A549 (cell line): ENCODE data around the gene TRA2B. TPM values are rescaled to one million over a fixed set of nuclear protein-coding genes. Genes with fewer than 3 reads are reported as not detected.

Experiments
- ATAC-seq, 2 experiments: fragments of 200-7000 bp in 1 of 2; fragments of >200 bp in 1 of 2; cut with Nextera tagmentation in 1 of 2; cut with Tn5 transposase in 1 of 2; 3 replicates each; pipeline versions ENCODE4 v1.8.0 to v1.9.1; 2018 to 2020; ENCODE audit warnings: mild to moderate bottlenecking in 1 of 2, moderate library complexity in 1 of 2
- CTCF ChIA-PET: fragments of 300-600 bp; sonication (Branson Sonifier 250); formaldehyde crosslinking; extraction: SDS; loops from one replicate; lab custom pipeline; 2021; ENCODE audit warnings: antibody characterized with exemption, inconsistent platforms; lab: Yijun Ruan, JAX
- POLR2A ChIA-PET: fragments of 350-600 bp; formaldehyde crosslinking; extraction: SDS; loops from one replicate; lab custom pipeline; 2021; ENCODE audit warnings: antibody characterized with exemption, inconsistent platforms; lab: Yijun Ruan, JAX
- DNase-seq, 2 experiments: peaks; one replicate each; pipeline versions ENCODE4 v3.0.0 to v3.0.0-alpha.2; 2011 to 2016; ENCODE audit warnings: low read depth in 1 of 2, low spot score in 1 of 2
- FAIRE-seq: peaks from 2 replicates; lab custom pipeline; 2011; peaks lifted over from hg19 to GRCh38; lab: Jason Lieb, UNC
- H3K27ac ChIP-seq, 2 experiments: fragments of >200 bp; sonication (Bioruptor Twin); formaldehyde crosslinking; 3 replicates each; pipeline ENCODE4 v1.5.1; 2016 to 2017
- H3K4me1 ChIP-seq: fragments of >200 bp; sonication (Bioruptor Twin); formaldehyde crosslinking; 3 replicates; pipeline ENCODE4 v1.6.1; 2016
- H3K4me2 ChIP-seq: fragments of >200 bp; sonication (Bioruptor Twin); formaldehyde crosslinking; 3 replicates; pipeline ENCODE4 v1.6.1; 2016
- H3K4me3 ChIP-seq: fragments of >200 bp; sonication (Bioruptor Twin); formaldehyde crosslinking; 3 replicates; pipeline ENCODE4 v1.5.1; 2016
- H3K9me3 ChIP-seq: fragments of >200 bp; sonication (Bioruptor Twin); formaldehyde crosslinking; 3 replicates; pipeline ENCODE4 v1.6.1; 2016
- CBX2 ChIP-seq: fragments of 200-600 bp; sonication (generic); IDR thresholded peaks from 2 replicates; pipeline ENCODE4 v1.6.1; 2016; ENCODE audit warnings: low read depth, mild to moderate bottlenecking, borderline replicate concordance
- CBX8 ChIP-seq: fragments of 200-600 bp; sonication (generic); IDR thresholded peaks from 2 replicates; pipeline ENCODE4 v1.6.1; 2016
- EHF ChIP-seq: fragments of 250-450 bp; sonication (Bioruptor Pico); IDR thresholded peaks from 2 replicates; pipeline ENCODE4 v1.5.0; 2020; ENCODE audit warnings: mild to moderate bottlenecking
- EHMT2 ChIP-seq: fragments of 200-600 bp; sonication (generic); IDR thresholded peaks from 2 replicates; pipeline ENCODE4 v1.6.1; 2016; ENCODE audit warnings: antibody characterized with exemption, low read depth, mild to moderate bottlenecking, moderate library complexity
- FOSB ChIP-seq: fragments of 250-450 bp; sonication (Bioruptor Pico); IDR thresholded peaks from 2 replicates; pipeline ENCODE4 v1.5.0; 2020; ENCODE audit warnings: mild to moderate bottlenecking, moderate library complexity
- FOXS1 ChIP-seq: fragments of 250-450 bp; sonication (Bioruptor Pico); IDR thresholded peaks from 2 replicates; pipeline ENCODE4 v1.5.0; 2020; ENCODE audit warnings: mild to moderate bottlenecking, moderate library complexity
- HEYL ChIP-seq: fragments of 250-450 bp; sonication (Bioruptor Pico); IDR thresholded peaks from 2 replicates; pipeline ENCODE4 v1.8.0; 2021; ENCODE audit warnings: mild to moderate bottlenecking, moderate library complexity
- HOXA7 ChIP-seq: fragments of 250-450 bp; sonication (Bioruptor Pico); IDR thresholded peaks from 2 replicates; pipeline ENCODE4 v1.5.0; 2020; ENCODE audit warnings: mild to moderate bottlenecking, moderate library complexity
- MAZ ChIP-seq: fragments of 150-350 bp; IDR thresholded peaks from 2 replicates; pipeline ENCODE4 v1.6.1; 2014; ENCODE audit warnings: antibody characterized with exemption, low read depth, low read length, borderline replicate concordance
- NFE2L2 ChIP-seq: fragments of 150-350 bp; conservative IDR thresholded peaks from 2 replicates; pipeline ENCODE4 v1.6.1; 2014; ENCODE audit warnings: low read length
- NPAS2 ChIP-seq: fragments of 250-450 bp; sonication (Bioruptor Pico); IDR thresholded peaks from 2 replicates; pipeline ENCODE4 v1.8.0; 2022; ENCODE audit warnings: mild to moderate bottlenecking, moderate library complexity, borderline replicate concordance
- PHF8 ChIP-seq: fragments of 200-600 bp; sonication (generic); IDR thresholded peaks from 2 replicates; pipeline ENCODE4 v1.6.1; 2016; ENCODE audit warnings: low read depth, mild to moderate bottlenecking, antibody characterized with exemption, moderate library complexity, borderline replicate concordance
- POLR2AphosphoS2 ChIP-seq: conservative IDR thresholded peaks from 2 replicates; pipeline ENCODE4 v1.6.1; 2012; ENCODE audit warnings: low read length, improper control_type of control experiment, inconsistent platforms
- SREBF2 ChIP-seq: fragments of 450-650 bp; IDR thresholded peaks from 2 replicates; pipeline ENCODE4 v1.6.1; 2014; ENCODE audit warnings: mild to moderate bottlenecking, moderate library complexity
- TFCP2L1 ChIP-seq: fragments of 250-450 bp; sonication (Bioruptor Pico); IDR thresholded peaks from 2 replicates; pipeline ENCODE4 v1.5.0; 2021; ENCODE audit warnings: mild to moderate bottlenecking
- ZFP36 ChIP-seq: fragments of 450-650 bp; IDR thresholded peaks from 2 replicates; pipeline ENCODE4 v1.6.1; 2014; ENCODE audit warnings: borderline replicate concordance; ENCODE audit not compliant: partially characterized antibody
- ZSCAN20 ChIP-seq: fragments of 250-450 bp; sonication (Bioruptor Pico); IDR thresholded peaks from 2 replicates; pipeline ENCODE4 v1.8.0; 2022; ENCODE audit warnings: mild to moderate bottlenecking, moderate library complexity
- WGBS: methylation state at CpG from one replicate; pipeline ENCODE4 v1.1.6; 2017; ENCODE audit errors: missing lambda C conversion rate; 5-methylcytosine and 5-hydroxymethylcytosine counted together
- polyA plus RNA-seq, 4 experiments: library from polyadenylated mRNA; depleted of rRNA in 3 of 4; stranded (reverse); fragments of >200 nt; fragmentation: RNase III in 1 of 4; extraction: RNeasy Plus Mini Kit Qiagen cat#74134 plus additional on column Dnase treatment in 1 of 4; gene quantifications; 2 replicates in 3 of 4; 3 replicates in 1 of 4; pipeline ENCODE4 v1.2.3, GENCODE V29; 2011 to 2017
- TF ChIP-seq, protein P1 (sequence below): fragments of 250-450 bp; sonication (Bioruptor Pico); IDR thresholded peaks from 2 replicates; pipeline ENCODE4 v1.5.0; 2020; ENCODE audit warnings: low read depth, mild to moderate bottlenecking, moderate library complexity
- TF ChIP-seq, protein P2 (sequence below): IDR thresholded peaks from 2 replicates; pipeline ENCODE4 v1.6.1; 2012
- TF ChIP-seq, protein P3 (sequence below): fragments of 250-450 bp; sonication (Bioruptor Pico); IDR thresholded peaks from 2 replicates; pipeline ENCODE4 v1.5.0; 2021; ENCODE audit warnings: mild to moderate bottlenecking, moderate library complexity, borderline replicate concordance
- TF ChIP-seq, protein P4 (sequence below): fragments of >200 bp; sonication (Bioruptor Twin); formaldehyde crosslinking; IDR thresholded peaks from 3 replicates; pipeline ENCODE4 v1.6.1; 2016
- TF ChIP-seq, protein P5 (sequence below): fragments of 450-650 bp; IDR thresholded peaks from 2 replicates; pipeline ENCODE4 v1.6.1; 2014; ENCODE audit warnings: antibody characterized with exemption
- TF ChIP-seq, protein P6 (sequence below): fragments of 200-600 bp; sonication (generic); IDR thresholded peaks from 2 replicates; pipeline ENCODE4 v1.6.1; 2016; ENCODE audit warnings: antibody characterized with exemption, mild to moderate bottlenecking, moderate library complexity

Gene TRA2B
- polyA plus RNA-seq, 2 of the 4 experiments (the other 2 are of a cell fraction) = 193 to 273 TPM

DNA sequence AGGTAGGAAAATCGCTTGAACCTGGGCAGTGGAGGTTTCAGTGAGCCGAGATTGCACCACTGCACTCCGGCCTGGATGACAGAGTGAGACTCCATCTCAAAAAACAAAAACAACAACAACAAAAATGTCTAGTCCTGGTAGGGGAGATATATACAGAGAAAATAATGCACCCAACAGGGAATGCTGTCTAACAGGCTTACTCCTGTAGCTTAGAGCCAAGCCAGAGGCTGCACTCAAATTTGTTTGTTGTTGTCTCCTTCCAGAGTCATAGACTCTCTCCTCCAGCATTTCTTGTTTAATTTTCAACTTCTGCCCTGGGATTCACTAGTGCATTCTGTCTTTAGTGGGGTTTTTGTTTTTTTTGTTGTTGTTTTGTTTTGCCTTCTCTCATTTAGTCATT, 4.6 kb upstream of the TRA2B start:
- ATAC-seq (no peak), DNase-seq (no peak), FAIRE-seq (no peak)
- CTCF ChIA-PET = interaction anchor here (1.3 to 3.0 kb wide), 8 partner anchors 8 to 840 kb away, joined by 3 to 158 read pairs (median 4); partner anchors contain the start of genes EIF4A2 and SENP2
- 88% methylated on average over 3 of the region's 3 CpGs for WGBS
- POLR2A ChIA-PET = no interaction called here
- no peak for TF ChIP-seq FOXS1 (CRISPR knock-in tag)
- TF ChIP-seq, protein P1, sequence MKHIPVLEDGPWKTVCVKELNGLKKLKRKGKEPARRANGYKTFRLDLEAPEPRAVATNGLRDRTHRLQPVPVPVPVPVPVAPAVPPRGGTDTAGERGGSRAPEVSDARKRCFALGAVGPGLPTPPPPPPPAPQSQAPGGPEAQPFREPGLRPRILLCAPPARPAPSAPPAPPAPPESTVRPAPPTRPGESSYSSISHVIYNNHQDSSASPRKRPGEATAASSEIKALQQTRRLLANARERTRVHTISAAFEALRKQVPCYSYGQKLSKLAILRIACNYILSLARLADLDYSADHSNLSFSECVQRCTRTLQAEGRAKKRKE (CRISPR knock-in tag) = no peak
- TF ChIP-seq, protein P2, sequence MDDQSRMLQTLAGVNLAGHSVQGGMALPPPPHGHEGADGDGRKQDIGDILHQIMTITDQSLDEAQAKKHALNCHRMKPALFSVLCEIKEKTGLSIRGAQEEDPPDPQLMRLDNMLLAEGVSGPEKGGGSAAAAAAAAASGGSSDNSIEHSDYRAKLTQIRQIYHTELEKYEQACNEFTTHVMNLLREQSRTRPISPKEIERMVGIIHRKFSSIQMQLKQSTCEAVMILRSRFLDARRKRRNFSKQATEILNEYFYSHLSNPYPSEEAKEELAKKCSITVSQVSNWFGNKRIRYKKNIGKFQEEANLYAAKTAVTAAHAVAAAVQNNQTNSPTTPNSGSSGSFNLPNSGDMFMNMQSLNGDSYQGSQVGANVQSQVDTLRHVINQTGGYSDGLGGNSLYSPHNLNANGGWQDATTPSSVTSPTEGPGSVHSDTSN = no peak
- no peak for TF ChIP-seq CBX2
- no peak for TF ChIP-seq EHF (CRISPR knock-in tag)
- TF ChIP-seq CBX8 = no peak
- TF ChIP-seq HEYL (CRISPR knock-in tag) = no peak
- no peak for TF ChIP-seq EHMT2
- TF ChIP-seq HOXA7 = no peak
- TF ChIP-seq NFE2L2 = no peak
- no peak for TF ChIP-seq POLR2AphosphoS2
- no peak for TF ChIP-seq NPAS2
- TF ChIP-seq ZFP36 = no peak
- no peak for TF ChIP-seq PHF8
- TF ChIP-seq, protein P3, sequence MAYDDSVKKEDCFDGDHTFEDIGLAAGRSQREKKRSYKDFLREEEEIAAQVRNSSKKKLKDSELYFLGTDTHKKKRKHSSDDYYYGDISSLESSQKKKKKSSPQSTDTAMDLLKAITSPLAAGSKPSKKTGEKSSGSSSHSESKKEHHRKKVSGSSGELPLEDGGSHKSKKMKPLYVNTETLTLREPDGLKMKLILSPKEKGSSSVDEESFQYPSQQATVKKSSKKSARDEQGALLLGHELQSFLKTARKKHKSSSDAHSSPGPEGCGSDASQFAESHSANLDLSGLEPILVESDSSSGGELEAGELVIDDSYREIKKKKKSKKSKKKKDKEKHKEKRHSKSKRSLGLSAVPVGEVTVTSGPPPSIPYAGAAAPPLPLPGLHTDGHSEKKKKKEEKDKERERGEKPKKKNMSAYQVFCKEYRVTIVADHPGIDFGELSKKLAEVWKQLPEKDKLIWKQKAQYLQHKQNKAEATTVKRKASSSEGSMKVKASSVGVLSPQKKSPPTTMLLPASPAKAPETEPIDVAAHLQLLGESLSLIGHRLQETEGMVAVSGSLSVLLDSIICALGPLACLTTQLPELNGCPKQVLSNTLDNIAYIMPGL (CRISPR knock-in tag) = no peak
- TF ChIP-seq, protein P4, sequence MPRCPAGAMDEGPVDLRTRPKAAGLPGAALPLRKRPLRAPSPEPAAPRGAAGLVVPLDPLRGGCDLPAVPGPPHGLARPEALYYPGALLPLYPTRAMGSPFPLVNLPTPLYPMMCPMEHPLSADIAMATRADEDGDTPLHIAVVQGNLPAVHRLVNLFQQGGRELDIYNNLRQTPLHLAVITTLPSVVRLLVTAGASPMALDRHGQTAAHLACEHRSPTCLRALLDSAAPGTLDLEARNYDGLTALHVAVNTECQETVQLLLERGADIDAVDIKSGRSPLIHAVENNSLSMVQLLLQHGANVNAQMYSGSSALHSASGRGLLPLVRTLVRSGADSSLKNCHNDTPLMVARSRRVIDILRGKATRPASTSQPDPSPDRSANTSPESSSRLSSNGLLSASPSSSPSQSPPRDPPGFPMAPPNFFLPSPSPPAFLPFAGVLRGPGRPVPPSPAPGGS = no peak
- no peak for TF ChIP-seq FOSB
- TF ChIP-seq, protein P5, sequence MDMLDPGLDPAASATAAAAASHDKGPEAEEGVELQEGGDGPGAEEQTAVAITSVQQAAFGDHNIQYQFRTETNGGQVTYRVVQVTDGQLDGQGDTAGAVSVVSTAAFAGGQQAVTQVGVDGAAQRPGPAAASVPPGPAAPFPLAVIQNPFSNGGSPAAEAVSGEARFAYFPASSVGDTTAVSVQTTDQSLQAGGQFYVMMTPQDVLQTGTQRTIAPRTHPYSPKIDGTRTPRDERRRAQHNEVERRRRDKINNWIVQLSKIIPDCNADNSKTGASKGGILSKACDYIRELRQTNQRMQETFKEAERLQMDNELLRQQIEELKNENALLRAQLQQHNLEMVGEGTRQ = no peak
- no peak for TF ChIP-seq ZSCAN20 (CRISPR knock-in tag)
- no peak for TF ChIP-seq TFCP2L1 (CRISPR knock-in tag)
- Histone ChIP-seq H3K27ac (no peak overlapping the region), H3K4me2 (no peak overlapping the region), H3K9me3 (no peaks in the 10 kb centered on the region), H3K4me1 (peaks cover 6% of the 10 kb centered on the region), H3K4me3 (no peak overlapping the region)

DNA sequence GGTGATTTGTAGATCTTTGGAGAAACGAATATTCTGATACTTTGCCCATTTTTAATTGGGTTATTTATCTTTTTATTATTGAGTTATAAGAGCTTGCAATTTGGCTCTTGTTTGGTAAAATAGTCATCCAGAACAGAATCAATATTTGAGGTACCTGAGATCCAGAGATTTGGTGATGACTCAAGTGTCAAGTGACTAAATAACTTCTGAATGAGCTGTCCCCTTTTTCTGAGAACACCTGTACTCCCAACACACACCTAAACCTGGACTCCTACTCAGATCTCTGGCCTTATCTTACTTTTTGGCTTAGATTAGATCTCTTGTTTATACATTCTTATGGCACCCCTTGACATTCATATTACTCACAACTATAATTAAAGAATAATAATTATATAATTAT, 3.1 kb upstream of the TRA2B start:
- Histone ChIP-seq H3K4me1 (peaks cover 6% of the 10 kb centered on the region), H3K27ac (no peak overlapping the region), H3K4me3 (no peak overlapping the region), H3K4me2 (no peak overlapping the region), H3K9me3 (no peaks in the 10 kb centered on the region)
- FAIRE-seq (no peak), ATAC-seq (no peak), DNase-seq (no peak)
- TF ChIP-seq SREBF2 (no peak), PHF8 (no peak), EHF (CRISPR knock-in tag) (no peak), NFE2L2 (no peak), MAZ (no peak), HOXA7 (no peak), NPAS2 (no peak)
- TF ChIP-seq, protein P6, sequence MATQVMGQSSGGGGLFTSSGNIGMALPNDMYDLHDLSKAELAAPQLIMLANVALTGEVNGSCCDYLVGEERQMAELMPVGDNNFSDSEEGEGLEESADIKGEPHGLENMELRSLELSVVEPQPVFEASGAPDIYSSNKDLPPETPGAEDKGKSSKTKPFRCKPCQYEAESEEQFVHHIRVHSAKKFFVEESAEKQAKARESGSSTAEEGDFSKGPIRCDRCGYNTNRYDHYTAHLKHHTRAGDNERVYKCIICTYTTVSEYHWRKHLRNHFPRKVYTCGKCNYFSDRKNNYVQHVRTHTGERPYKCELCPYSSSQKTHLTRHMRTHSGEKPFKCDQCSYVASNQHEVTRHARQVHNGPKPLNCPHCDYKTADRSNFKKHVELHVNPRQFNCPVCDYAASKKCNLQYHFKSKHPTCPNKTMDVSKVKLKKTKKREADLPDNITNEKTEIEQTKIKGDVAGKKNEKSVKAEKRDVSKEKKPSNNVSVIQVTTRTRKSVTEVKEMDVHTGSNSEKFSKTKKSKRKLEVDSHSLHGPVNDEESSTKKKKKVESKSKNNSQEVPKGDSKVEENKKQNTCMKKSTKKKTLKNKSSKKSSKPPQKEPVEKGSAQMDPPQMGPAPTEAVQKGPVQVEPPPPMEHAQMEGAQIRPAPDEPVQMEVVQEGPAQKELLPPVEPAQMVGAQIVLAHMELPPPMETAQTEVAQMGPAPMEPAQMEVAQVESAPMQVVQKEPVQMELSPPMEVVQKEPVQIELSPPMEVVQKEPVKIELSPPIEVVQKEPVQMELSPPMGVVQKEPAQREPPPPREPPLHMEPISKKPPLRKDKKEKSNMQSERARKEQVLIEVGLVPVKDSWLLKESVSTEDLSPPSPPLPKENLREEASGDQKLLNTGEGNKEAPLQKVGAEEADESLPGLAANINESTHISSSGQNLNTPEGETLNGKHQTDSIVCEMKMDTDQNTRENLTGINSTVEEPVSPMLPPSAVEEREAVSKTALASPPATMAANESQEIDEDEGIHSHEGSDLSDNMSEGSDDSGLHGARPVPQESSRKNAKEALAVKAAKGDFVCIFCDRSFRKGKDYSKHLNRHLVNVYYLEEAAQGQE = no peak
- CTCF ChIA-PET = interaction anchor here (1.2 kb wide), 1 partner anchor 12 kb away, joined by 3 read pairs; no protein-coding TSS in a partner anchor
- 48% methylated on average over 1 of the region's 1 CpG for WGBS
- POLR2A ChIA-PET = no interaction called here
